Naive thymus-derived CD8-positive, alpha-beta T cell (primary cell): Measurements from ENCODE around the gene GMEB1. TPM values are rescaled to one million over a fixed set of nuclear protein-coding genes. Genes with fewer than 3 reads are reported as not detected.
"Not testable (repeated sequence)": the region's sequence is repeated elsewhere in the genome, so short reads cannot be mapped to it uniquely, and the experiment has no call there.

Experiments used
- ATAC-seq, 2 donors: fragments of 150-1000 bp; cut with Tn5 transposase in 1 of 2; sonication (Bioruptor Pico), chemical (Tn5 transposase) in 1 of 2; 1 replicate in 1 of 2; 2 replicates in 1 of 2; pipeline ENCODE4 v1.10.0; 2021; ENCODE audit warnings: mild to moderate bottlenecking in 2 of 2, moderate library complexity in 2 of 2
- POLR2A ChIA-PET: fragments of 350-600 bp; sonication (Branson Sonifier 250); formaldehyde crosslinking; loops from one replicate; lab custom pipeline; 2021; ENCODE audit warnings: antibody characterized with exemption; lab: Charles Lee
- DNase-seq, 10 donors: peaks; one replicate each; pipeline versions ENCODE4 v3.0.0 to v3.0.0-alpha.2; 2020 to 2022
- H3K27ac Mint-ChIP-seq, 10 donors: one replicate each; pipeline ENCODE4 v1.8.0; 2020 to 2022; ENCODE audit warnings: mild to moderate bottlenecking in 10 of 10, mixed read lengths in 10 of 10, moderate library complexity in 4 of 10, inconsistent platforms in 1 of 10
- H3K27me3 Mint-ChIP-seq, 5 donors: one replicate each; pipeline ENCODE4 v1.8.0; 2021 to 2022; ENCODE audit warnings: mixed read lengths in 5 of 5
- H3K36me3 Mint-ChIP-seq, 3 donors: one replicate each; pipeline ENCODE4 v1.8.0; 2020 to 2022; ENCODE audit warnings: mixed read lengths in 3 of 3, mild to moderate bottlenecking in 2 of 3, inconsistent platforms in 1 of 3
- H3K4me1 Mint-ChIP-seq, 4 donors: one replicate each; pipeline ENCODE4 v1.8.0; 2021 to 2022; ENCODE audit warnings: mixed read lengths in 4 of 4
- H3K4me3 Mint-ChIP-seq, 10 donors: one replicate each; pipeline ENCODE4 v1.8.0; 2020 to 2022; ENCODE audit warnings: mild to moderate bottlenecking in 10 of 10, mixed read lengths in 10 of 10, moderate library complexity in 6 of 10, inconsistent platforms in 1 of 10
- H3K9me3 Mint-ChIP-seq, 9 donors: one replicate each; pipeline ENCODE4 v1.8.0; 2020 to 2022; ENCODE audit warnings: mixed read lengths in 9 of 9, mild to moderate bottlenecking in 3 of 9, inconsistent platforms in 1 of 9, moderate library complexity in 1 of 9
- polyA plus RNA-seq, 3 donors: library from polyadenylated mRNA; unstranded; fragments of 300-500 nt; fragmentation: Illumina TruSeq; gene quantifications; one replicate each; pipeline ENCODE4 v1.2.3, GENCODE V29; 2021
- total RNA-seq, 8 experiments: library from RNA in 2 of 8; stranded (reverse) in 2 of 8; gene quantifications; one replicate each; pipeline ENCODE4 v1.2.3 and lab custom pipeline; 2021 to 2026

GMEB1 gene
- total and polyA plus RNA-seq, 5 experiments from 2014 or later, result 12.5 to 23.2 (median 18.2) TPM

DNA sequence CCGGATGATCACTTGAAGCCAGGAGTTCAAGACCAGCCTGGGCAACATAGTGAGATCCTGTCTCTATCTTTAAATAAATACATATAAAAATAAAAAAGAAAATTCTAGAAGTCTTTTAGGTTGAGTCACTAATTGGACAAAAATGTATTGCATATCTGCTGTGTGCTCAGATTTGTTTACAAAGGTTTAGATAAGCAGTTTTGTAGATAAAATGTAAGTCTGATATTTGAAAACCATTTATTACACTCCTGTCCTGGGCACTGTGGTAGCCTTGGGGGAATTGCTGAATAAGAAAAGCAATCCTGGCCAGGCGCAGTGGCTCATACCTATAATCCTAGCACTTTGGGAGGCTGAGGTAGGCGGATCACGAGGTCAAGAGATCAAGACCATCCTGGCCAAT lies 11.6 kb downstream of the GMEB1 start:
- Mint-ChIP-seq H3K27ac (no peak overlapping the region), H3K27me3 (no peaks in the 10 kb centered on the region), H3K4me3 (no peak overlapping the region), H3K4me1 (peaks cover 0 to 10% (median 3%) of the 10 kb centered on the region in 4 donors), H3K36me3 (peaks cover 0 to 46% (median 5%) of the 10 kb centered on the region in 3 donors), H3K9me3 (no peaks in the 10 kb centered on the region)
- DNase-seq (no peak), ATAC-seq (no peak)
- POLR2A ChIA-PET, result interaction anchor here (0.7 kb wide), 1 partner anchor 38 kb away, joined by 3 read pairs; no protein-coding TSS in a partner anchor

DNA sequence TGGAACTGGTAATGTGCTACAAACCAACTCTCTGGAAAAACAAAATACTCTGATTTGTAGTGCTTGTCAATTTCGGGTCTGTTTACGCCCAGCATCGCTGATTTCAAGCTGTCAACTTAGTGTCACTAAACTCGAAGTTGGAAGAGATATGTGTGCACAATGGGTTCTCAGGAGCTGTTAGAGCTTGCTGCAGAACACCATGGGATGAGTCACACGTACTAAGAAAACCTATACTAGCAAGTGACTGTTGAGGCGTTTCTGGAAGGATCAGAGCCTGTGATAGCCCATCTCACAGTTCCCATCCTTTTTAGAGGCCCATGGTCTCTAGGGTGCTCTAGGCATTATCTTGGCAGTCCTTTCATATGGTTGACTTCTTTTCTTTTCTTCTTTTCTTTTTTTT lies 14.3 kb downstream of the GMEB1 start:
- Mint-ChIP-seq H3K27ac (no peak overlapping the region), H3K4me3 (no peak overlapping the region), H3K9me3 (no peaks in the 10 kb centered on the region), H3K4me1 (peaks cover 2 to 13% (median 9%) of the 10 kb centered on the region in 4 donors), H3K36me3 (peaks cover 0 to 59% (median 9%) of the 10 kb centered on the region in 3 donors), H3K27me3 (no peaks in the 10 kb centered on the region)
- no peak for ATAC-seq
- DNase-seq, result no peak
- POLR2A ChIA-PET, result interaction anchor here (0.9 kb wide), 1 partner anchor 40 kb away, joined by 4 read pairs; the partner anchor contains the start of gene TAF12

DNA sequence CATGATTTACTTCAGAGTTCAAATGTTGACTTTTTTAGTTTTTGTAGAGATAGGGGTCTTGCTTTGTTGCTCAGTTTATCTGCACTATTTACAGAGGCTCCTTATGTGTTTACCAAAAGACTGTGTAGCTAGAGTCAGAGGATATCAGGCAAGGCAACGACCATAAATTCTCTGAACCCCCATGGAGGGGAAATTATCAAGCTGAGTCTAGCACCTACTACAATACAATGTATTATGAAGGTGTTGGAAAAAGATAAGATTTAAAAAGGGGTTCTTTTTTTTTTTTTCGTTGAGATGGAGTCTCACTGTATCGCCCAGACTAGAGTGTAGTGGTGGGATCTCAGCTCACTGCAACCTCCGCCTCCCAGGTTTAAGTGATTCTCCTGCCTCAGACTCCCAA lies 16.4 kb downstream of the GMEB1 start:
- H3K4me1 Mint-ChIP-seq, result peaks cover 2 to 12% (median 9%) of the 10 kb centered on the region in 4 donors
- H3K36me3 Mint-ChIP-seq, result peaks cover 0 to 74% (median 9%) of the 10 kb centered on the region in 3 donors

DNA sequence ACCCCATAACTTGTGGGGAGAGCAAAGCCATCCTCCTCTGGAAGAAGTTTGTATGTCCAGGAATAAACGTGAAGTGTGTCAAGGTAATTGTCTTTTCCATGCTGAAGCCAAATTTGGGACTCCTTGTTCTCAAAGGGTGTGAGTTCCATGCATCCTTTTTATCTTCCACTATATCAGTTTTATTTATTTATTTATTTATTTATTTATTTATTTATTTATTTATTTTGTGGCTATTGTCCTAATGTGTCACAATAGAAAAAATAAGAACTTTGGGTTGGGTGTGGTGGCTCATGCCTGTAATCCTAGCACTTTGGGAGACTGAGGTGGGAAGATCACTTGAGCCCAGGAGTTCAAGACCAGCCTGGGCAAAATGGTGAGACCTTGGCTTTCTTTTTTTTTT lies 23.0 kb downstream of the GMEB1 start:
- peaks cover 5 to 69% (median 15%) of the 10 kb centered on the region in 3 donors for H3K36me3 Mint-ChIP-seq
- POLR2A ChIA-PET, result interaction anchor here (0.7 kb wide), 2 partner anchors 42 to 848 kb away, joined by 3 to 5 read pairs; no protein-coding TSS in a partner anchor

More for the DNA sequence above, 16.4 kb downstream of the GMEB1 start:
- POLR2A ChIA-PET, result interaction anchor here (0.6 to 0.7 kb wide), 2 partner anchors 41 to 191 kb away, joined by 3 read pairs; no protein-coding TSS in a partner anchor
- no peak for ATAC-seq
- H3K9me3 Mint-ChIP-seq, result no peaks in the 10 kb centered on the region
- H3K27me3 Mint-ChIP-seq, result no peaks in the 10 kb centered on the region
- H3K4me3 Mint-ChIP-seq, result no peak overlapping the region
- H3K27ac Mint-ChIP-seq, result no peak overlapping the region
- no peak for DNase-seq

DNA sequence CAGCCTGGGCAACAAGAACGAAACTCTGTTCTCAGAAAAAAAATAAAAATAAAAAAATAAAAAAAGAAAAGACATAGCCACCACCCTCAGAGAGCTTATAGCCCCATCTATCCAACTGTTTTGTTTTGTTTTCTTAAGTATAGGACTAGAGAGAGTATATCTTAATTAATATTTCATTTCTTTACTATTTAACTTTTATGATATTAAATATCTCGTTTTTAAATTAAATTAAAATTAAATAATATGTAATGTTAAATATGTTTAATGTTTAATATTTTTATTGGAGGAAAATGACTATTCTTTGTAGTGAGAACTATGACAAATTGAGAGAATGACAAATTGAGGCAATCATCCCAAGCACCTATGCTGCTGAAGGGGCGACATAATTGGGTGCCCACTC lies 35.0 kb downstream of the GMEB1 start:
- Mint-ChIP-seq H3K36me3 (peaks cover 5 to 89% (median 25%) of the 10 kb centered on the region in 3 donors), H3K27me3 (no peaks in the 10 kb centered on the region), H3K9me3 (no peaks in the 10 kb centered on the region), H3K4me3 (no peak overlapping the region), H3K4me1 (peaks cover 0 to 2% (median 0%) of the 10 kb centered on the region in 4 donors), H3K27ac (no peak overlapping the region)
- ATAC-seq, result no peak
- no peak for DNase-seq
- POLR2A ChIA-PET, result interaction anchor here (2.5 kb wide), 1 partner anchor 33 kb away, joined by 8 read pairs; the partner anchor contains the start of gene YTHDF2

More for the DNA sequence above, 23.0 kb downstream of the GMEB1 start:
- H3K27me3 Mint-ChIP-seq, H3K9me3 Mint-ChIP-seq, DNase-seq, H3K4me3 Mint-ChIP-seq, H3K4me1 Mint-ChIP-seq, ATAC-seq: not testable (repeated sequence)
- peak overlapping the region in 1 of 10 donors; percentile 7 for H3K27ac Mint-ChIP-seq

DNA sequence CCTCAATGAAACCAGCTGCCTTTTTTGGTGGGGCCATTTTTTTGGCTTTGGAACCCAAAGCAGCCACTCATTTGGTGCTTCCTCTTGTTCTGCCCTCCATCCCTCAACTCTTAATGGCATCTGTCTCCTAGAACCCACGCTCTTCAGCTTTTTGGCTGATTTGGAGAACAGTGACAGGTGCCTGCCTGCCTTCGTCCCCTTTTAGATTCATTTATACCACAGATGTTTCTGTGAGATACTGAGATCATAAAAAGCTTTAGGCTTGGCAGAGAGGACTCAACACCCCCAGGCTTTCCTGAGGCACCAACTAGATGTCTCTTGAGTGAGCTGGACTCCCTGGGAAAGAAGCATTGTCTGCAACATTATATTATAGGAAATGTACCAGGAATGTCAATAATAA lies 47.8 kb downstream of the GMEB1 start:
- DNase-seq, result no peak

DNA sequence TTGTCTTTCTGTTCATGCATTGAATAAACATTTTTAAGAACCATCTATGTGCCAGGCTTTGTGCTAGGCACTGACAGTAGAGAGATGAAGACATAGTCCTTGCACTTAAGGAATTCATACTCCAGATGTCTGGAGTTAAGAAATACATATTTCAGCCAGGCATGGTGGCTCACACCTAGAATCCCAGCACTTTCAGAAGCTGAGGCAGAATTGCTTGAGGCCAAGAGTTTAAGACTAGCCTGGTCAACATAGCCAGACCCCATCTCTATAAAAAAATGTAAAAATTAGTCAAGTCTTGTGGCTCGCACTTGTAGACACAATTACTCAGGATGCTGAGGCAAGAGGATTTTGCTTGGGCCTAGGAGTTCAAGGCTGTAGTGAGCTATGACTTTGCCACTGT lies 49.6 kb downstream of the GMEB1 start:
- Mint-ChIP-seq H3K9me3 (no peaks in the 10 kb centered on the region), H3K27ac (peak overlapping the region in 4 of 10 donors; percentile 4 to 75 (median 27)), H3K4me1 (peaks cover 0 to 6% (median 2%) of the 10 kb centered on the region in 4 donors), H3K27me3 (no peaks in the 10 kb centered on the region), H3K4me3 (no peak overlapping the region), H3K36me3 (peaks cover 0 to 32% (median 11%) of the 10 kb centered on the region in 3 donors)
- DNase-seq (no peak), ATAC-seq (no peak)
- POLR2A ChIA-PET, result interaction anchor here (0.5 to 2.8 kb wide), 3 partner anchors 21 to 158 kb away, joined by 4 to 7 read pairs (median 6); partner anchors contain the start of gene TAF12

More for the DNA sequence above, 47.8 kb downstream of the GMEB1 start:
- ATAC-seq, result no peak
- Mint-ChIP-seq H3K27me3 (no peaks in the 10 kb centered on the region), H3K4me3 (no peak overlapping the region), H3K36me3 (peaks cover 0 to 50% (median 11%) of the 10 kb centered on the region in 3 donors), H3K4me1 (peaks cover 0 to 6% (median 2%) of the 10 kb centered on the region in 4 donors), H3K9me3 (no peaks in the 10 kb centered on the region), H3K27ac (no peak overlapping the region)
- POLR2A ChIA-PET, result interaction anchor here (0.6 to 0.7 kb wide), 2 partner anchors 202 to 481 kb away, joined by 3 read pairs; no protein-coding TSS in a partner anchor

DNA sequence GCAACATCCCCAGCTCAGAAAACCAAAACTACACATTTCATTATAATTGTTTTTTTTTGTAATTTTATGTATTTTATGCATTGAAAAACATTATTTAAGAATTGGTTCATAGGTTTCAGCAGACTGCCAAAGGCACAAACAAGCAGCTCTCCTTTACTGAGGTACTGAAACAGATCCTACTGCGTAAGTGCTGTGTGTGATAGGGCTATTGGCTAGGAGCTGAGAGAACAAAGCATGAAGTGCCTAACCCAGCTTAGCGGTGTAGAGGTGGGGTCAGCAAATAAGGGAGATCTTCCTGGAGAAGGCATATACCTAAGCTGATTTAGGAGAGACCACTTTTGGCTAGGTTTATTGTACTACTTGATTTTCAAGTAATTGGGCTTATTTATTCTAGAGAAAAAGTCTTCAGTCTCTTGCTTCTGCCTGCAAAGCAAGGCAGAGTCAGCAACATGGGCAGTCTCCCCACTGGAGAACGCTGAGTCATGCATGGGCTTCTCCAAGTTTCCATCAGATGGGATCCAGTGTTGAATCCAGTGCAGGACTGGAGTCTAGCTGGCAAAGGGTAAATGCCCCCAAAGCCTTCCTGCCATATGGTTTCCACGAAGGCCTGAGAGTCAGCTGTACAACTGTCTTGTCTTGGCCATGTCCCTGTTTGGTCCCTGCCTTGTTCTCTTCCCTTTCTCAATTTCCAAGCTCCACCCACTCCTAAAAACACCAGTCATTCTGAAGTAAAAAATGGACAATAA lies 50.2 kb downstream of the GMEB1 start:
- POLR2A ChIA-PET, result interaction anchor here (0.5 to 2.8 kb wide), 2 partner anchors 21 to 75 kb away, joined by 6 to 7 read pairs; partner anchors contain the start of gene TAF12

DNA sequence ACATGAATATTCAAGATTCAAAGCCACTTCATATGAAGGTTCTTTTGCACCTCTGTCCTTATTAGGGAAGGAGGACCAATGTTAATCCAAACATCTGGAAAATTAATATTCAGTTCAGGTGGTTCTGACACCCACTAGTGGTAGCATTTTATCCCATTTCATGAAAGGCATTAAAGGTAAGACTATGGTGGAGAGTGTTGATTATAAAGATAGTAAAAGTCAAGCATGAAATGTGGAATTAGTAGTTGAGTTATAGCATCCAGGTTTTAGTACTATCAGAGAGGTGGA lies 50.7 kb downstream of the GMEB1 start:
- Mint-ChIP-seq H3K4me1 (peaks cover 0 to 6% (median 2%) of the 10 kb centered on the region in 4 donors), H3K9me3 (no peaks in the 10 kb centered on the region), H3K27ac (peak overlapping the region in 5 of 10 donors; percentile 8 to 77 (median 25)), H3K36me3 (peaks cover 0 to 21% (median 3%) of the 10 kb centered on the region in 3 donors), H3K27me3 (no peaks in the 10 kb centered on the region), H3K4me3 (no peak overlapping the region)
- DNase-seq (no peak), ATAC-seq (no peak)
- POLR2A ChIA-PET, result interaction anchor here (2.8 kb wide), 1 partner anchor 76 kb away, joined by 7 read pairs; the partner anchor contains the start of gene TAF12

More for the DNA sequence above, 50.2 kb downstream of the GMEB1 start:
- Mint-ChIP-seq H3K36me3 (peaks cover 0 to 26% (median 8%) of the 10 kb centered on the region in 3 donors), H3K4me1 (peaks cover 0 to 6% (median 2%) of the 10 kb centered on the region in 4 donors), H3K27me3 (no peaks in the 10 kb centered on the region), H3K27ac (peak overlapping the region in 6 of 10 donors; percentile 8 to 77 (median 49)), H3K4me3 (no peak overlapping the region), H3K9me3 (no peaks in the 10 kb centered on the region)
- ATAC-seq (no peak), DNase-seq (no peak)

DNA sequence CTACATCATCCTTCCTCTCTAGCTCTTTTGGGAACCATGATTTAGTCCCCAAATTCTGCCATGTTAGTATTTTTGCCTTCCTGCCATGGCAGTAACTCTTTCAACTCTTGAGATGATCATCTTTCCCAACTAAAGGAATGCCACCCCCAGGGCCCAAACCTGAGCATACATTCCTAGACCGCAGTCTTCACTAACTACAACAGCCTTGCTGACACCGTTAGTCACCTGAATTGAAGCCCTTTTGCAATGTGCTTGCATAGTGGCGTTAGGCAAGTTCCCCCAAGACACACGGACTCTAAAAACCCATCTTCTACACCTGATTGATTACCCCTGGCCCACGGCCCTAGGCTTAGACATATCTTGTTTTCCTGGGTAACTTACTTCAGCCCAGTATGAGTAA lies 51.8 kb downstream of the GMEB1 start:
- Mint-ChIP-seq H3K27ac (peak overlapping the region in 2 of 10 donors; percentile 27 to 71), H3K4me3 (no peak overlapping the region), H3K9me3 (no peaks in the 10 kb centered on the region), H3K36me3 (peaks cover 0 to 12% (median 0%) of the 10 kb centered on the region in 3 donors), H3K27me3 (no peaks in the 10 kb centered on the region), H3K4me1 (peaks cover 0 to 6% (median 2%) of the 10 kb centered on the region in 4 donors)
- ATAC-seq (no peak), DNase-seq (no peak)
- POLR2A ChIA-PET, result interaction anchor here (2.8 kb wide), 1 partner anchor 77 kb away, joined by 7 read pairs; the partner anchor contains the start of gene TAF12

DNA sequence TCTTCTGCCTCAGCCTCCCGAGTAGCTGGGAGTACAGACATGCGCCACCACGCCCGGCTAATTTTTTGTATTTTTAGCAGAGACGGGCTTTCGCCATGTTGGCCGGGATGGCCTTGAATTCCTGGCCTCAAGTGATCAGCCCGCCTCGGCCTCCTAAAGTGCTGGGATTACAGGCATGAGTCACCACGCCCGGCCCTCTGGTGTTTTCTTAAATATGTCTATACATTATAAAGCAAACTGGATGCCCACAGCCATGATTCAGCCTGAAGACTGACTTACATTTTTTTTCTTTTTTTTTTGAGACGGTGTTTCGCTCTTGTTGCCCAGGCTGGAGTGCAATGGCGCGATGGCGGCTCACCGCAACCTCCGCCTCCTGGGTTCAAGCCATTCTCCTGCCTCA lies 53.3 kb downstream of the GMEB1 start:
- H3K27me3 Mint-ChIP-seq, DNase-seq, ATAC-seq, POLR2A ChIA-PET, H3K4me1 Mint-ChIP-seq, H3K27ac Mint-ChIP-seq, H3K4me3 Mint-ChIP-seq, H3K9me3 Mint-ChIP-seq, H3K36me3 Mint-ChIP-seq: not testable (repeated sequence)

DNA sequence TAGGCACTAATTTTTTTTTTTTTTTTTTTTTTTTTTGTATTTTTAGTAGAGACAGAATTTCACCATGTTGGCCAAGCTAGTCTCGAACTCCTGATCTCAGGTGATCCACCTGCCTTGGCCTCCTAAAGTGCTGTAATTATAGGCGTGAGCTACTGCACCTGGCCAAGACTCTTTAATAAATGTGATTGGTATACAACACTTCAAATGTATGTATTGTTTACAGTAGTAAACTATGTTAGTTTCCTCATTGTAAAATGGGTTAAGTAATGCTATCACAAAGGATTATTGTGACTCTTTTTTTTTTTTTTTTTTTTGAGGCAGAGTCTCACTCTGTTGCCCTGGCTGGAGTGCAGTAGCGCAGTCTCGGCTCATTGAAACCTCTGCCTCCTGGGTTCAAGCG lies 56.8 kb downstream of the GMEB1 start:
- H3K9me3 Mint-ChIP-seq, H3K4me3 Mint-ChIP-seq, ATAC-seq, DNase-seq, H3K36me3 Mint-ChIP-seq, H3K27me3 Mint-ChIP-seq, H3K4me1 Mint-ChIP-seq: not testable (repeated sequence)
- peak overlapping the region in 1 of 10 donors; percentile 47 for H3K27ac Mint-ChIP-seq
- POLR2A ChIA-PET, result interaction anchor here (0.7 kb wide), 2 partner anchors 50 to 56 kb away, joined by 3 to 4 read pairs; no protein-coding TSS in a partner anchor
